ENCODE measurements around the gene ELOVL1.
A peak's percentile ranks its signal among the peaks of the same experiment; 100 is the strongest.
"Not testable (repeated sequence)": the region's sequence is repeated elsewhere in the genome, so short reads cannot be mapped to it uniquely, and the experiment has no call there.

ELOVL1 gene

GRCh38 chr1:43381612-43382011, 13.8 kb upstream of the ELOVL1 start:
- no peak for DNase-seq (ENCODE audit: low read depth)

GRCh38 chr1:43379476-43379875, 11.7 kb upstream of the ELOVL1 start:
- DNase-seq (ENCODE audit: low read depth), result no peak

GRCh38 chr1:43377831-43378230, 10.0 kb upstream of the ELOVL1 start:
- DNase-seq (ENCODE audit: low read depth), result no peak

GRCh38 chr1:43376723-43377235, 9.0 kb upstream of the ELOVL1 start:
- DNase-seq (ENCODE audit: low read depth), result no peak

GRCh38 chr1:43373066-43373940, 5.5 kb upstream of the ELOVL1 start:
- no peak for DNase-seq (ENCODE audit: low read depth)

GRCh38 chr1:43372172-43372571, 4.4 kb upstream of the ELOVL1 start:
- DNase-seq (ENCODE audit: low read depth), result no peak

- DNase-seq (ENCODE audit: low read depth), result no peak
These were observed 2.8 kb upstream of the ELOVL1 start for GRCh38 chr1:43370564-43370963.

GRCh38 chr1:43369779-43370178, 2.0 kb upstream of the ELOVL1 start:
- not testable (repeated sequence) for DNase-seq (ENCODE audit: low read depth)

GRCh38 chr1:43368646-43369020, 822 bp upstream of the ELOVL1 start:
- DNase-seq (ENCODE audit: low read depth), result no peak

- DNase-seq (ENCODE audit: low read depth), result no peak
These were observed 546 bp downstream of the ELOVL1 start for GRCh38 chr1:43367026-43367903.

- DNase-seq (ENCODE audit: low read depth), result no peak
These were observed 1.2 kb downstream of the ELOVL1 start for GRCh38 chr1:43366601-43367025.

- DNase-seq (ENCODE audit: low read depth), result no peak
These were observed 1.6 kb downstream of the ELOVL1 start for GRCh38 chr1:43366179-43366578.

GRCh38 chr1:43365678-43366077, 2.1 kb downstream of the ELOVL1 start:
- DNase-seq (ENCODE audit: low read depth), result no peak

GRCh38 chr1:43363935-43364525, 3.8 kb downstream of the ELOVL1 start:
- no peak for DNase-seq (ENCODE audit: low read depth)

- no peak for DNase-seq (ENCODE audit: low read depth)
These were observed 4.4 kb downstream of the ELOVL1 start for GRCh38 chr1:43363283-43363934.

- no peak for DNase-seq (ENCODE audit: low read depth)
These were observed 7.2 kb downstream of the ELOVL1 start for GRCh38 chr1:43360616-43361015.

- no peak for DNase-seq (ENCODE audit: low read depth)
These were observed 8.1 kb downstream of the ELOVL1 start for GRCh38 chr1:43359696-43360095.

GRCh38 chr1:43358746-43359693, 8.8 kb downstream of the ELOVL1 start, which contains the start of gene CDC20:
CDC20 (plus strand) TSS chr1:43358981; CDS start chr1:43359216, 235 bp downstream.
- peak; percentile 90 for DNase-seq (ENCODE audit: low read depth)

GRCh38 chr1:43358121-43358745, 9.6 kb downstream of the ELOVL1 start:
- no peak for DNase-seq (ENCODE audit: low read depth)

- no peak for DNase-seq (ENCODE audit: low read depth)
These were observed 10.6 kb downstream of the ELOVL1 start for GRCh38 chr1:43357251-43357650.
